DMS114 treated with DMSO at 0.1 percent for 48 hours (cell line): ENCODE results near the gene MAG.

ENCODE experiments used
- DNase-seq: peaks from one replicate; lab custom pipeline; 2025; ENCODE audit not compliant: unreplicated experiment; lab: John Stamatoyannopoulos, UW

The MAG gene

DNA sequence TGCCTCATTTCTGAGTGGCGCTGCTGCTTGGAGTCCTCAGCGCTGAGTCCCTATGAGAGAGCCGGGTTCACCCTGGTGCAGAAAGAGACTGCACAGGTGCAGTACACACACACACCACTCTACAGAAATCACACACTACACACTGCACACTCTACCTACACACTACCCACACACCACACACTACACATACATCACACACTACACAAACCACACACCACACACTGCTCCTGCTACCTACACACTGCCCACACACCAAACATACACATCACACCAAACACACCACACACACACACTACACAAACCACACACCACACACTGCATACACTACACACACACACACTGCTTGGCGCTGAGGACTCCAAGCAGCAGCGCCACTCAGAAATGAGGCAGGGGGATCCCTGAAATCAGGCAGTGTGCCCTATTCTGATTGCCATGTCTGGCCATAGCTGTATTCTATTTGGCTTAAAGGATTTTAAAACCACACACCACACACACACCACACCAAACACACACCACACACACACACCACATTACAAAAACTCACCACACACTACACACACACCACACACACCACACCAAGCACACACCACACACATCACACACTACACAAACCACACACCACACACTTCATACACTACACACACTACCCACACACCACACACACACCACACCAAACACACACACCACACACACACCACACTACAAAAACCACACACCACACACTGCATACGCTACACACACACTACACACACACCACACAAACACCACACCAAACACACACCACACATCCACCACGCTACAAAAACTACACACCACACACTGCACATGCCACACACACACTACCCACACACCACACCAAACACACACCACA is 4.9 kb downstream of the MAG start:
- no peak for DNase-seq

DNA sequence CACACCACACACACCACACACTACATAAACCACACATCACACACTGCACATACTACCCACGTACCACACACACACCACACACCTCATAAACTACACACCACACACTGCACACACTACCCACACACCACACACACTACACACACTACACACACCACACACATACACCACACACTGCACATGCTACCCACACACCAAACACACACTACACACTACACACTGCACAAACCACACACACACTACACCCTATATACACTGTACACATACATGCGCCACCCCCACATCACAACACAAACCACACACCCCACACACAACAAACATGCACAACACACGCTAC is 5.5 kb downstream of the MAG start:
- DNase-seq = no peak

DNA sequence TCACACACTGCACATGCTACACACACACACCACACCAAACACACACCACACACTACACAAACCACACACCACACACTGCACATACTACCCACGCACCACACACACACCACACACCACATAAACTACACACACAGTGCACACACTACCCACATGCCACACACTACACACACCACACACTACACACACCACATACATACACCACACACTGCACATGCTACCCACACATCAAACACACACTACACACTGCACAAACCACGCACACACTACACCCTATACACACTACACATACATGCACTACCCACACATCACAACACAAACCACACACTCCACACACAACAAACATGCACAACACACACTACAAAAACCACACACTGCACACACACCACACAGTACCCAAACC is 6.0 kb downstream of the MAG start:
- no peak for DNase-seq

DNA sequence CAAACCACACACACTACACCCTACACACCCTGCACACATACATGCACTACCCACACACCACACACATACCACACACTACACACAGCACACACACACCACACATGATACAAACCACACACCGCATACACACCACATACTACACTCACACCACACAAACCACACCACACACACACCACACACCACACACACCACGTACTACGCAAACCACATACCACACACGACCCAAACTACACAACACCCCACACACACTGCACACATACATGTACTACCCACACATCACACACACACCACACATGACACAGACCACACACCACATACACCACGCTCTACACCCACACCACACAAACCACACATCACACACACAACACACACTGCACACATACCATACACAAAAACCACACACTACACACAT is 6.6 kb downstream of the MAG start:
- no peak for DNase-seq

DNA sequence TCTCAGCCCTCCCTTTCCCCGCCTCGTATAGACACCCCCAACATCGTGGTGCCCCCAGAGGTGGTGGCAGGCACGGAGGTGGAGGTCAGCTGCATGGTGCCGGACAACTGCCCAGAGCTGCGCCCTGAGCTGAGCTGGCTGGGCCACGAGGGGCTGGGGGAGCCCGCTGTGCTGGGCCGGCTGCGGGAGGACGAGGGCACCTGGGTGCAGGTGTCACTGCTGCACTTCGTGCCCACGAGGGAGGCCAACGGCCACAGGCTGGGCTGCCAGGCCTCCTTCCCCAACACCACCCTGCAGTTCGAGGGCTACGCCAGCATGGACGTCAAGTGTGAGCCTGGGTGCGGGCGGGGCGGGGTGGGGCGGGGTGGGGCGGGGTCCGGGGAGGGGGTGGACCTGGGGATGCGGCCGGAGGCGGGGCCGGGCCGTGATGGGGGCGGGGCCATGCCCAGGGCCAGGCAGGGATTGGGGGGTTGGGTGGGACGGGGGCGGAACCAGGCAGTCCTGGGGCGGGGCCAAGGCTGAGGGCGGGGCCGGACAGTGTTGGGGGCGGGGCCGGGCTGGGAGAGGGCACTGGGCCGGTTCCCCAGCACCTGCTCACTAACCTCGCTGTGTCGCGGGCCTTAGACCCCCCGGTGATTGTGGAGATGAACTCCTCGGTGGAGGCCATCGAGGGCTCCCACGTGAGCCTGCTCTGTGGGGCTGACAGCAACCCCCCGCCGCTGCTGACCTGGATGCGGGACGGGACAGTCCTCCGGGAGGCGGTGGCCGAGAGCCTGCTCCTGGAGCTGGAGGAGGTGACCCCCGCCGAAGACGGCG is 7.8 kb downstream of the MAG start:
- no peak for DNase-seq

DNA sequence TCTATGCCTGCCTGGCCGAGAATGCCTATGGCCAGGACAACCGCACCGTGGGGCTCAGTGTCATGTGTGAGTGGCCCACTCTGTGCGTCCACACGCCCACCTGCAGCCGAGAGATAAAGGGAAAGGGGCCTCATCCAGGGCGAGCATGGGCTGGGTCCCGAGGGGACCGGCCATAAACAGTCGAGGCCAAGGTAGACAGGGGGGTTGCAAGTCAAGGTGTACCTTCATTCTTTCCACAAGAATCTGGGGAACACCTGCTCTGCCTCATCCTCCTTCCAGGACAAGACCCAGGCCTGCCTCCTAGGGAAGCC is 8.3 kb downstream of the MAG start:
- DNase-seq = no peak

DNA sequence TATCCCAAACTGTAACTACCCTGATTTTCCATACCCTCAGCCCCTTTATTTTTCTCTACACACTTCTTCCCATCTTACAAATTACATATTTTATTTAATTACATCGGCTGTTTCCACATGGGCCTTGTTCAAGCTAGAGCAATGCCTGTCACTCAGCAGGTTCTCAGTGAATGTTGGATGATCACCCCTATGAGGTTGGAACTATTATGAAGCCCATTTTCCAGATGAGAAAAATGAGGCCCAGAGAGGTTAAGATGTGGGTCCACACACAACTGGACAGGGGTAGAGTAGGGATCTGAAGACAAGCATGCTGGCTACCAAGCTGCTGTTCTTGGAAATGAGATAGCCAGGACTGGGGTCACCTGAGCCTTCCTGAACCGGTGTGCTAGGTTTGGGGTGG is 10.0 kb downstream of the MAG start:
- no peak for DNase-seq

DNA sequence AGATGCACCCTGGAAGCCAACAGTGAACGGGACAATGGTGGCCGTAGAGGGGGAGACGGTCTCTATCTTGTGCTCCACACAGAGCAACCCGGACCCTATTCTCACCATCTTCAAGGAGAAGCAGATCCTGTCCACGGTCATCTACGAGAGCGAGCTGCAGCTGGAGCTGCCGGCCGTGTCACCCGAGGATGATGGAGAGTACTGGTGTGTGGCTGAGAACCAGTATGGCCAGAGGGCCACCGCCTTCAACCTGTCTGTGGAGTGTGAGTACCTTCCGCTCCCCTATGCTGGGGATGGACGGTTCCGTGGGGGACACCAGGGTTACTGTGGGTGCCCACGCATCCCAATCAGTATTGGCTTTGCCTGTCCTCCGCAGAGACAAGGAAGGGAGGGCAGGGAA is 10.5 kb downstream of the MAG start:
- DNase-seq = no peak

DNA sequence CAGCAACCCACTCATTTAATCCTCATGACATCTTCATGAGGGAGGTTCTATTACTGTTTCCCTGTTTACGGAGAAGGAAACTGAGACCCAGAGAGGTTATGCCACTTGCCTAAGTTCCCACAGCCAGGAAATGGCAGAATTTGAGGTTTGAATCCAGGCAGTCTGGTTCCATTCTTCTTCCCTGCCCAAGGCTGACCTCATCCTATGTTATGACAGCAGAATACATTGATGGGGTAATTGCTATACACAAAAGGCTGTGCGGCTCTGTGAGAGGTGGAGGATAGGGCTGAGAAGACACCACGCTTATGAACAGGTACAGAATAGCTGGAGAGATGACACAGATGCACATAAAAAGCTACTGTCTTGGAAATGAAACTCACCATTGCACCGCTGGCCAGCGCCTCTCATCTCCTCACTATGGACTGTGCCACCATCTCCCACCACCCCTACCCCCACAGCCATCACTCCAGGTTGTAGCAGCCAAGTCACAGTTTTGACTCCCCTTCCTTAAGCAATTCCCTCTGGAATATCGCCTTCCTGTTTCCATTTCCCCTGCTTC is 11.5 kb downstream of the MAG start:
- DNase-seq = no peak

DNA sequence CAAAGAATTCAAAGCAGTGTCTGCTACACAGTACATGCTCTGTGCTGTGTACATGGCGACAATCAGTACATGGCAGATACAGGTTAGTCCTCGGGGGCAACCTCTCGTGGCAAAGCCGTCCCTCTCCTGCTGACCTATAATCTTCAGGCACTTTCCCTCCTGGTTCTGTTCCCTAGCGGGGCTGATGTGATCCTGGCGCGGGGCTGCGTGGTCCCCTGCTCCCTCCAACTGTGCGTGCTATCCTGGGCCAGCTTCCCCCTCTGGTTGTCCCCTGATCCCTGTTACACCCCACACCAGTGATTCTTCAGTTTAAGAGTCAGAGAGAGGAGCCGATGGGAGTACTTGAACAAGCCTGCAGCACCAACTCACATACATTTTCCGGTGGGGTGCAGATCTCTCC is 12.1 kb downstream of the MAG start:
- DNase-seq = no peak

DNA sequence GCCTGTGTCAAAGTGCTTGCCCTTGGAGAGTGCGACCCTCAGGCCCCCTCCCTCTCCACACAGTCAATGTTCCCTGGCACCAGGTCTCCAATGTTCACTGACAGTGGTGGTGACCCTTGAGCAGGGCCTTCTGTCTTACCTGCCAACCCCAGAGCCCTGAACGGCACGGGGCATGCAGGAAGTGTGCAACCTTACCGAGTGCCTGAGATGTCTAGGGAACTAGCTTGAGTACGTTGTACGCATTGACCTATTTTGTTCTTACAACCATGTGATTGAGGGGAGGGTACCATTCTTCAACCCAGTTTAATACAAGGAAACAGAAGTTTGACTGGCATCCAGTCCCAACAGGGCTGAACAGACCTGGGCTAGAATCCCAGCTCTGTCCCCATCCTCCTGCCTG is 13.2 kb downstream of the MAG start:
- no peak for DNase-seq

DNA sequence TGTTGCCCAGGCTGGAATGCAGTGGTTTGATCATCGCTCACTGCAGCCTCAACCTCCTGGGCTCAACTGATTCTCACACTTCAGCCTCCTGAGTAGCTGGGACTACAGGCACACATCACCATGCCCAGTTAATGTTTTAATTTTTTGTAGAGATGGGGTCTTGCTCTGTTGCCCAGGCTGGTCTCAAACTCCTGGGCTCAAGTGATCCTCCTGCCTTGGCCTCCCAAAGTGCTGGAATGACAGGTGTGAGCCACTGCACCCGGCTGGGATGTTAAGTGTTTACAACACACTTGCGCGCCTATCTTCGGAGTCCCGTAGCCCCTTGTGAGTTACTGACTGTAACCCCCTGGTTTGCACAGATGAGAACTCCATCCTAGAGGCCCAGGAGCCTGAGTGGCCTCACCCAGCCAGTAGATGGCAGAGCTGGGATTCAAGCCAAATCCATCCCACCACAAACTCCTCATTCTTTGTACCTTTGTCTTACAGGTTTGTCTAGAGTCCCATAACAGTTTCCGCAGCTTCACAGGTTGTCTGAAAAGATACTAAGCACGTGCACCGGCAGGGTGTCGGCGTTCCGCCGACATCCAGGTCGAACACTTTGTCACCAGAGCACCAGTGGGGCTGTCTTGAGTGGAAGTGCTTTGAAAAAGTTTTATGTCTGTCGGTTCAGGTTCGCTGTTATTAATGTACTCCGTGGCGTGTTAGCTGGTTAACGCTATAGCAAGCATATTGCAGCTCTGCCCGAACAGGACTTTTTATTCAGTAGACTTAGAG is 14.7 kb downstream of the MAG start:
- no peak for DNase-seq

DNA sequence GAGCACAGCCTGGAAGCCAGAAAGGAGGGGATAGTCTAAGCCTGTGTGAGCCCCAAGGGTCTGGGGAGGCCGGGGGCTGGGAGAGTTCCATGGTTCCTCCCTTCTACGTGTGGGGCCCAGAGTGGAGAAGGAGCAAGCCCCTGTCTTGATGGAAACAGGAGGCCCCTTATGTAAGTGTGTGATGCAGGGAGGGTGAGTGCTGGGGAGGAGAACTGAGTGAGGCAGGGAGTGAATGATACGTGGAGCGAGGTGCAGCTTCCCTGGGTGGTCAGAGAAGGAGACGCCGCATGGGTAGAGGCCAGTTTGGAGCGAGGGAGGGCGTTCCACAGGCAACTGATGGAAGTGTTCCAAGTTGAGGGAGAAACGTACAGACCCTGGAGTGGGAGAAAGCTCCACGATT is 16.0 kb downstream of the MAG start:
- DNase-seq = no peak

DNA sequence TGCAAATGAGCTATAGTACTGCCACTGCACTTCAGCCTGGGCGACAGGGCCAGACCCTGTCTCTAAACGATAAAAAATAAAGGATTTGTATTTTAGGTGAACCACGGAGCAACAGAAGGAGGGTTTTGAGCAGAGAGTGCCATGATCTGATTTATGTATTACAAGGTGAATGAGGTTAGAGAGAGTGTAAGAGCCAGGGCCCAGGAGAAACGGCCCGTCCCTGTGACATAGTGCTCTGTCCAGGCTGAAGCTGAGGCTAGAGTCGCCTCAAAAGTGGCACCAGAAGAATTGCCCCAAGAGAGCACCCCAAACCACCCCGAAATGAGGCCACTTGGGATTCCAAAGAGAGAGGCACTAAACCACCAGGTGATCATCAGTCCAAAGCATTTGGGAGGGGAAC is 16.9 kb downstream of the MAG start:
- no peak for DNase-seq

DNA sequence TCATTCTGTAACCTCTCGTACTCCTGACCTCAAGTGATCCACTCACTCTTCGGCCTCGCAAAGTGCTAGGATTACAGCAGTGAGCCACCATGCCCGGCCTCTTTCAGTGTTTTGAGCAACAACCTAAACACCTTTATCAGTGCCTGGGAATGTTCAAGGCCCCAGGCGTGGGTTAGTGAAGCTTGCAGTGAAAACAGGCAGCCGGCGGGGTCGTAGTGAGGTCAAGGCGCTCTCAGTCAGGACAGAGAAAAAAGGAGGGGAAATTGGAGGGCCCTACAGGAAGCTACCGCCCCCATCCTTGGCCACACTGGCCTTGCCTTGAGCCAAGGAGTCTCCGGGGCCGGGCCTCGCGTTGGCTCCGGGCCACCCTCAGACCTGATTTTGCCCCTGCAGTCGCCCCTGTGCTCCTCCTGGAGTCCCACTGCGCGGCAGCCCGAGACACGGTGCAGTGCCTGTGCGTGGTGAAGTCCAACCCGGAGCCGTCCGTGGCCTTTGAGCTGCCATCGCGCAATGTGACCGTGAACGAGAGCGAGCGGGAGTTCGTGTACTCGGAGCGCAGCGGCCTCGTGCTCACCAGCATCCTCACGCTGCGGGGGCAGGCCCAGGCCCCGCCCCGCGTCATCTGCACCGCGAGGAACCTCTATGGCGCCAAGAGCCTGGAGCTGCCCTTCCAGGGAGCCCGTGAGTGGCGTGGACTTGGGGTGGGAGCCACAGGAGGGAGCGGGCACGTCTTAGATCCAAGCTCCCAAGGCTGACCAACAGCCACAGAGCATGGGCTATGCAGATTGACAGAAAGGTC is 17.7 kb downstream of the MAG start:
- no peak for DNase-seq

DNA sequence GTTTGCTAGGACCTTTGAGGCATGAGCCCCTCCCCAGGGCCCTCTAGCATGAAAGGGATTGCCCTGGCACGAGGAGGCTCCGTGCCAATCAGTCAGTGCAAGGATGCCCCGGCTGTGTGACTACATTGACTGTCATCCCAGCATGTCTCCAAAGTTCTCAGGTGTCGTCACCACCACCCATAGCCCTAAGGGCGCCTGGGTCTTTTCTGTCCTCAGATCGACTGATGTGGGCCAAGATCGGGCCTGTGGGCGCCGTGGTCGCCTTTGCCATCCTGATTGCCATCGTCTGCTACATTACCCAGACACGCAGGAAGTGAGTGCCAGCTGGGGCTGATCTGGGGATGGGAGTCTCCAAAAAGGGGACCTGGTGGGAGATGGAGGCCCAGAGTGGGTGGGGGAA is 18.4 kb downstream of the MAG start:
- DNase-seq = no peak

DNA sequence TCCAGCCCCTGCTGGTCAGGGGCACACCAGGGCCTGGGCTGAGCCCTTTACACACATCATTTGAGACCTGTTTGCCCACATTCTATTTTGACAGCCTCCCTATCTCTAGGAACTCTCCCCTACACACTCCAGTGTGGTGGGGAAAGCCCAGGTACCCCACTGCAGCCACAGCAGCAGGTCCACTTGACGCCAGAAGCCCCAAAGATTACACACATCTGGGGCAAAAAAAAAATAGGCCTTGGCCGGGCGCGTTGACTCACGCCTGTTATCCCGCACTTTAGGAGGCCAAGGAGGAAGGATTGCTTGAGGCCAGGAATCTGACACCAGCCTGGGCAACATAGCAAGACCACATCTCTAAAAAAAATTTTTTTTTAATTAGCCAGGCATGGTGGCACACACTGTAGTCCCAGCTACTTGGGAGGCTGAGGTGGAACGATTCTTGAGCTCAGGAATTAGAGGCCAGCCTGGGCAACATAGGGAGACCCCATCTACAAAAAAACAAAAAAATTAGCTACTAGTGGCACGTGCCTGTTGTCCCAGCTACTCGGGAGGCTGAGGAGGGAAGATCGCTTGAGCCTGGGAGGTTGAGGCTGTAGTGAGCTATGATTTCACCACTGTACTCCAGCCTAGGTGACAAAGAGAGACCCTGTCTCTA is 19.0 kb downstream of the MAG start:
- no peak for DNase-seq

DNA sequence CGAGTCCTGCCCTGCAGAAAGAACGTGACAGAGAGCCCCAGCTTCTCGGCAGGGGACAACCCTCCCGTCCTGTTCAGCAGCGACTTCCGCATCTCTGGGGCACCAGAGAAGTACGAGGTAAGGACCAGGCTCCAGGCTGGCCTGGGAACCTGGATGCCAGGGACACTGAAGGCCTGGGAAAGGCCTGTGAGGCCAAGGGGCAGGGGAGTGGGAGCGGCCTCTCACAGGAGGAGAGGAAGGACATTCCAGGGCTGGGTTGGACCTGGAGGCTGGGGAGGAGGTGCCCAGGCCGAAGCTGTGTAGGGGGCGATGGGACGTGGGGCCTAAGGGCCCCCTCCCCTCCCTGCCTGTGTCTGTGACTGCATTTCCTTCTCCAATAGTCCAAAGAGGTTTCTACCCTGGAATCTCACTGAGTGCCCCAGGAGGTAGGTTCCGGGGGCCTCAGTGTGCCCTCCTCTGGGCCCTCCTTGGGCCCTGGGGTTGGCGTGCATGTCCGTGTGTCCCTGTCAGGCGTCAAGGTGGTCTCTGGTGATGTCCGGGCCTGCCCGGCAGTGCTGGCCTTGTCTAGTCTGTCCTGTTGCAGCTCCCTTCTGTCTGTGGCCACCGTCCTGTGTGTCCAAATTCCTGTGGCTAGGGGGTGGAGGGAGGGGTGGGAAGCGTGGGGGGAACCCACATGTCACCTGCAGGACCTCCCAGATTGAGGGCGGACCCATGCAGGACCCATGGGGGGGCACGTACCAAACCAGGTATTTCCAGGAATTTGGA is 20.1 kb downstream of the MAG start:
- no peak for DNase-seq

DNA sequence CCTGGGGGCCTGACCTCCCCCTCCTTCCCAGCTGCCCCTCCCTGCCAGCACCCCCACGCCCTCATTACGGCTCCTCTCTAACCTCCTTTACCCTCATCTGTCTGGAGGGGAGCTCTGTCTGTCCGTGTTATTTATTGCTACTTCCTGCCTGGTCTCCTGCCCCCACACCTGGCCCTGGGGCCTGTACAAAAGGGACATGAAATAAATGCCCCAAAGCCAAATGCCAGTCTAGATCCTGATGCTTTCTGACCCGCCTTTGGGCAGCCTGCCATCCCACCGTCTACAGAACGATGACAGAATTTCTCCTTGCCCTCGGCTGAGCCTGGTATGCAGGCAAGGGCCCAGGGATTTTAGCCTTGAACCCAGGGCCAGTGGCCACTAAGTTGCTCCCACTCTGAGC is 21.6 kb downstream of the MAG start:
- DNase-seq = no peak

DNA sequence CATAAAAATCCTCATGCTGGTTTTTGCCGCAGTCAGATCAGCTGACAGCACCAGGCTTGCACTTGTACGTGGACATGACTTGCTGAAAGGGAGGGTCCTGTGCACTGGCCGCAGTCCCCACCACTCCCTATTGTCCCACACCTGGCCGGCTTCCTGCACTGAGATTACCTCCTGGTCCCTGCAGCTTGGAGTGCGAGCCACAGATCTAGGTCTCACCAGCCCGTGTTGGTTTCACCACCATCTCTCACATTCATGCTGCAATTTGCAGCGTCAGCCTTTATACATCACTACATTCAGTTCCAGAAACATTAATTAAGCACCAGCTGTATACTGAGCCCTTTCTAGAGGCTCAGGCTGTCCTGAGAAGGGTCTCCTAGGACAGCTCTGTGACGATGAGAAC is 22.1 kb downstream of the MAG start:
- DNase-seq = no peak
